SK-N-MC (cell line): ENCODE data around the gene MSMB.

ENCODE experiments used
- EZH2 ChIP-seq: fragments of 200-600 bp; sonication (generic); IDR thresholded peaks from one replicate; pipeline ENCODE4 v1.6.1; 2017; ENCODE audit warnings: antibody characterized with exemption
- FOXP2 ChIP-seq: optimal IDR thresholded peaks from 2 replicates; pipeline ENCODE3; 2011; ENCODE audit warnings: mild to moderate bottlenecking, moderate library complexity; ENCODE audit not compliant: insufficient read depth; ENCODE audit errors: extremely low read length, control extremely low read depth
- POLR2AphosphoS5 ChIP-seq: IDR thresholded peaks from 2 replicates; pipeline ENCODE4 v1.6.1; 2012; ENCODE audit warnings: mild to moderate bottlenecking, low read depth, low read length, borderline replicate concordance

DNA sequence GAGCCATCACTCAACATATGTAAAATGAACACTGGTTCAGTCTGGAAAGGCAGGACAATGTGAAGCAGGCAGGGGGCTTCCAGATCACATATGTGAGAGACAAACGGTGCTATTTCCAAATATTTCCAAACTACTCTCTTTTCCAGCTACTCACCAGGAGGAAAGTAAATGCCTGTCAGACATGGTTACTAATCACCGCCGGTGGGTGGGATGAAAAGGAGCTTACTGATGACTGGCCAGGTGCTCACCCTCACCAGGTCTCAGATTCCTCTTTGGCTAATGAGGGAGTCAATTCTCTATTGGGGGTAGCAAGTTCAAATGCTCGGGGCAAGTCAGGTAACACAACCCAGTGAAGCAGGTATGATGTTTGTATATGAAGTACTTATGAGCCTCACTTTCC, 9.7 kb upstream of the MSMB start:
- TF ChIP-seq EZH2 (no peak), POLR2AphosphoS5 (no peak), FOXP2 (no peak)
